Adrenal gland (tissue), 5 donors: ENCODE data around the gene GNPAT.
A peak's percentile ranks its signal among the peaks of the same experiment; 100 is the strongest.

Source experiments
- CTCF ChIP-seq, 6 experiments: fragments of 450-650 bp in 4 of 6; fragments of 200-600 bp in 2 of 6; sonication (generic) in 1 of 6; IDR thresholded peaks; 1 replicate in 5 of 6; 2 replicates in 1 of 6; pipeline versions ENCODE4 v1.5.1 to v1.8.0; 2016 to 2021; ENCODE audit warnings: antibody characterized with exemption in 6 of 6, mild to moderate bottlenecking in 2 of 6, moderate library complexity in 1 of 6
- POLR2A ChIP-seq, 2 donors: fragments of 450-650 bp; IDR thresholded peaks; one replicate each; pipeline ENCODE4 v1.6.1; 2017; ENCODE audit warnings: antibody characterized with exemption in 2 of 2, mild to moderate bottlenecking in 2 of 2, moderate library complexity in 1 of 2
- donor health status: DM: no; HTN: no; CAD: no.

GRCh38 chr1:231211005-231211857, 29.8 kb upstream of the GNPAT start:
- TF ChIP-seq CTCF (IDR thresholded peaks at IDR 0.05) (peak; percentile 87 to 95 (median 92)), POLR2A (IDR thresholded peaks at IDR 0.05) (no peak)
